HG03108 (cell line): ENCODE measurements around the gene SPATC1L.

Experiments
- ATAC-seq: cut with Tn5 transposase; IDR thresholded peaks from one replicate; pipeline ENCODE4 v1.9.1; 2021; ENCODE audit warnings: moderate library complexity; ENCODE audit not compliant: unreplicated experiment

SPATC1L gene

DNA sequence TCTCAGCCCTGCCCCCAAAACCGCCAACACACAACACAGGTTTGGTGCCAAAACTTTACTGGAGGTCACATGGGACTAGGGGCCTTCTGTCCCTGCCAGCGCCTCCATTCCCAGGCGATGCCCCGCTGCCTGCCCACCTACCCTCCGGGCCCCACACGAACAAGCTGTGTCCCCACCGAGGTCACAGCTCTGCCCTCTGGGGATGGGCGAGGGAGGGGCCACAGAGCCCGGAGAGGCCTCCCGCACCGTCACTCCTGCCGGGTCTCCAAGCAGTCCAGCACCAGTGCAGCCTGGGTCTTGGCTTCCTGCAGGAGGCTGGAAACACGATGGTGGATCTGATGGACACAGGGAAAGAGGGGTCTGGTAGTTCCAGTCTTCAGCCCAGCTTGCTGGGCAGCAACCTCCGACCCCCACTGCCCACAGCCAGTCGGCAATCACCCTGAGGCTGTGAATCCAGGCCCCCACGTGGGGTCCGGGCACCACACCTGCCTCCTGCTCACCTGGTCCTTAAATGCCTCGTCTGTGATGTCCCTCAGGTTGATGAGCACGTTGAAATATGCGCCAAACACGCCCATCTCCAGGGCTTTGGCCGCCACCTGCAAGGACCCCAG, 47.4 kb downstream of the SPATC1L start:
- no peak for ATAC-seq

DNA sequence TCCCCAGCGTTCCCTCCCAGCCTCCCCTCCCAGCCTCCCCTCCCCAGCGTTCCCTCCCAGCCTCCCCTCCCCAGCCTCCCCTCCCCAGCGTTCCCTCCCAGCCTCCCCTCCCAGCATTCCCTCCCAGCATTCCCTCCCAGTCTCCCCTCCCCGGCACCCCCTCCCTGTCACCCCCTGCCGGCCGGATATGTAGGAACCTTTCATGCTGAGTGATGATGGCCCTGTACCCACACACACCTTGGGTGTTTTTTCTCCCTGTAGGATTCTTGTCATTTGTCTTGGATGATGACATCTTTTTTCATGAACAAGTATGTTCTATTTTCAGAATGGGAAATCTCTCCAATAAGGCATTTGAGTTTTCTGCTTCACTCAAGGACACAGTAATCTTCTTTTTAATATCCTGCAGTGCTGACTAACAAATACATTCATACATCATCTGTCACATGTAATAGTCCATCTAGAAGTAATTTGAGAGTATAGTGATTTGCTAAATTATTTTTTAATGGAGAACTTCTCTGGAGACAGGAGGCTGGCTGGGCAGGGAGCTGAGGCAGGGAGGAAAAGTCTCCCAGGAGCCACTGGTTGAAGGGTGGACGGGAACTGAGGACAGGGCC, 48.4 kb downstream of the SPATC1L start:
- ATAC-seq: no peak

DNA sequence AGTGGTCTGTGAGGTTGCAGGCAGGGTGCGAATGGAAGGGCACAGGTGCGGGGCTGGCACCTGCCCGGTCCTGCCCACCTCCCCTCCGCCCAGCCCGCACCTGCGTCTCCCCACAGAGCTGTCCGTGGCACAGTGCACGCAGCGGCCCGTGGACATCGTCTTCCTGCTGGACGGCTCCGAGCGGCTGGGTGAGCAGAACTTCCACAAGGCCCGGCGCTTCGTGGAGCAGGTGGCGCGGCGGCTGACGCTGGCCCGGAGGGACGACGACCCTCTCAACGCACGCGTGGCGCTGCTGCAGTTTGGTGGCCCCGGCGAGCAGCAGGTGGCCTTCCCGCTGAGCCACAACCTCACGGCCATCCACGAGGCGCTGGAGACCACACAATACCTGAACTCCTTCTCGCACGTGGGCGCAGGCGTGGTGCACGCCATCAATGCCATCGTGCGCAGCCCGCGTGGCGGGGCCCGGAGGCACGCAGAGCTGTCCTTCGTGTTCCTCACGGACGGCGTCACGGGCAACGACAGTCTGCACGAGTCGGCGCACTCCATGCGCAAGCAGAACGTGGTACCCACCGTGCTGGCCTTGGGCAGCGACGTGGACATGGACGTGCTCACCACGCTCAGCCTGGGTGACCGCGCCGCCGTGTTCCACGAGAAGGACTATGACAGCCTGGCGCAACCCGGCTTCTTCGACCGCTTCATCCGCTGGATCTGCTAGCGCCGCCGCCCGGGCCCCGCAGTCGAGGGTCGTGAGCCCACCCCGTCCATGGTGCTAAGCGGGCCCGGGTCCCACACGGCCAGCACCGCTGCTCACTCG, 52.2 kb downstream of the SPATC1L start:
- ATAC-seq: no peak

DNA sequence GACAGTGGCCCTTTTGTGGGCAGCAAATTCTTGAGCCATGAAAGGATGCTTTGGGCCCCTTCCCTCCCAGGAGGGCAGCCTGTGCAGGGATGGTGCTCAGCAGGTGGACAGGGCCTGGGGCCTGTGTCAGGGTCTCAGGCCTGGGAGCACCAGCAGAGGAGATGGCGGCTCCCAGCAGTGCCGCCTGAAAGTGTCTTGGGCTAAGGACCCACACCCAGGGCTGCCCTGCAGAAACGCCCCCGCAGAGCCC, 52.7 kb downstream of the SPATC1L start:
- no peak for ATAC-seq

DNA sequence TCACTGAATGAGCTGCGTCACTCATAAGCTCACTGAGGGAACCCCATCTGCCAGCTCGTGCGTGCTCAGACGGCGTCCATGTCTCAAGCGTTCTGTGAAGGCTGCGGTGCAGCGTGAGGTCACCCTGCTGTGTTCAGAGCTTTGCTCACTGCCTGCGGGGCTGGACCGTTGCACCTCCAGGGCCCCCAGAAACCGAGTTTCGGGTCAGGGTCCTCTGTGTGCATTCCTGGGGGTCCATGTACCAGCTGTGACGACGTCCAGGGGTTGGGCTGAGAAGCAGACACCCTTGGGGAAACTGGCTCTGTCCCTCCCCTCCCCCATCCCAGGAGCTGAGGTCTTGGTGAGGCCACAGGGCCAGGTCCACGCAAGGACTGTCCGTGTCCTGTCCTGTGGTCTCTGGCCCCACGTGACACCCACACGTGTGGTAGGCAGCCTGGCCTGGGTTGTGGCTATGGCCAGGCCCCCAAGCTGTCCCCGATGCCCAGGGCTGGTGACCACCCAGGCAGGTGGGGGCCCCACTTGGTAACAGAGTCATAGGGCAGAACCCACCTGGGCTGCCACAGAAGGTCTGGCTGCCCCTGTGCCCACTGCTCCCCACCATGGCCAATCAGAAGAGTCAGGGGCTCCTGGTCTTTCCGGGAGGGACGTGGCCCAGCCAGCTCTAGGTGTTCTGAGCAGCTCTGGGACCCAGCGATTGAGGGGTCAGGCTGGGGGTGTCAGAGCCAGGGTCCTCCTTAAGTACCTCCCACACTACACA, 53.2 kb downstream of the SPATC1L start:
- ATAC-seq: no peak

DNA sequence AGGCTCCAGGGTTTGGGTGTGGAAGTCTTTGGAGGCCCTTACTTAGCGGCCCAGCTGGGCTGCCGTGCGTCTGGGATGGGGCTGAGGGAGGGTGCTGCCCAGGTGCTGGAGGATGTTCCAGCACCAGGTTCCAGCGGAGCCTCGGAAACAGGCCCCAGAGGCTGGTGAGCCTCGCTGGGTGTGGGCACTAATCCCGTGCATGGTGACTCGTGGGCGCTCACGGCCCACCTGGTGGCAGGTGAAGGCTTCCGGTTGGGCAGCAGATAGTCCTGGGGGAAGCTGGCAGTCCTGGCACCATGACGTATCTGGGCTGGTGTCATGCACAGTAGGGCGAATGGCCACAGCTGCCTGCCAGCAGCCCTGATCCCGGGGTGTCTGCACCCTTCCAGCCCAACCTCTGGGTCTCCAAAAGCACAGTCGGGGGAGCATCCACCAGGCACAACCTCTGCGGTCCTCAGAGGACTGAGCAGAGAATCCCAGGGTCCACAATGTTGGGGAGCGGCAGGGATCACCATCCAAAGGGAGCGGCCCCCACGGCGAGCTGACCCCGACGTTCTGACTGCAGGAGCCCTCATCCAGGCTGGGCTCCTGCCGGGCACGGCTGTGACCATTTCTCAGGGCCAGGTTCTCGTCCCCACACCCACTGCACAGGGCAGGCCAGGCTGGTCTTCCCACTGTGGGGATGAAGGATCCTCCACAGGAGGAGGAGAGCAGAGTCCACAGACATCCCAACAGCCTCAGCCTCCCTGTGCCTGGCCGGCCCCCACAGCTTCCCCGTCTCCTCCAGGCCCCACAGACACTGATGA, 54.2 kb downstream of the SPATC1L start:
- no peak for ATAC-seq

DNA sequence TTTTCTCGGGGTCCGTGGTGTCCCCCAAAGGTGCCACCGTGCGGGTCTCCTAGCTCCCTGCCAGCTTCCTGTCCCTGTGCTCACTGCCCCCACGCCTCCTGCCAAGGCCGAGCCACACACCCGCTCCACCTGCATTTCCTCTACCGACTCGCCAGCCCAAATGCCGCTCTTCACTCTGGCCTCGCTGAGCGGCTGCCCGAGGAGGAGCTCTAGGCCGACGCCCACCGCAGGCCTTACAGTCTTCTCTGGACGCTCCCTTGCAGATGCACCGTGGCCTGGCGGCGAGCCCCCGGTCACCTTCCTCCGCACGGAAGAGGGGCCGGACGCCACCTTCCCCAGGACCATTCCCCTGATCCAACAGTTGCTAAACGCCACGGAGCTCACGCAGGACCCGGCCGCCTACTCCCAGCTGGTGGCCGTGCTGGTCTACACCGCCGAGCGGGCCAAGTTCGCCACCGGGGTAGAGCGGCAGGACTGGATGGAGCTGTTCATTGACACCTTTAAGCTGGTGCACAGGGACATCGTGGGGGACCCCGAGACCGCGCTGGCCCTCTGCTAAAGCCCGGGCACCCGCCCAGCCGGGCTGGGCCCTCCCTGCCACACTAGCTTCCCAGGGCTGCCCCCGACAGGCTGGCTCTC, 55.2 kb downstream of the SPATC1L start:
- no peak for ATAC-seq

DNA sequence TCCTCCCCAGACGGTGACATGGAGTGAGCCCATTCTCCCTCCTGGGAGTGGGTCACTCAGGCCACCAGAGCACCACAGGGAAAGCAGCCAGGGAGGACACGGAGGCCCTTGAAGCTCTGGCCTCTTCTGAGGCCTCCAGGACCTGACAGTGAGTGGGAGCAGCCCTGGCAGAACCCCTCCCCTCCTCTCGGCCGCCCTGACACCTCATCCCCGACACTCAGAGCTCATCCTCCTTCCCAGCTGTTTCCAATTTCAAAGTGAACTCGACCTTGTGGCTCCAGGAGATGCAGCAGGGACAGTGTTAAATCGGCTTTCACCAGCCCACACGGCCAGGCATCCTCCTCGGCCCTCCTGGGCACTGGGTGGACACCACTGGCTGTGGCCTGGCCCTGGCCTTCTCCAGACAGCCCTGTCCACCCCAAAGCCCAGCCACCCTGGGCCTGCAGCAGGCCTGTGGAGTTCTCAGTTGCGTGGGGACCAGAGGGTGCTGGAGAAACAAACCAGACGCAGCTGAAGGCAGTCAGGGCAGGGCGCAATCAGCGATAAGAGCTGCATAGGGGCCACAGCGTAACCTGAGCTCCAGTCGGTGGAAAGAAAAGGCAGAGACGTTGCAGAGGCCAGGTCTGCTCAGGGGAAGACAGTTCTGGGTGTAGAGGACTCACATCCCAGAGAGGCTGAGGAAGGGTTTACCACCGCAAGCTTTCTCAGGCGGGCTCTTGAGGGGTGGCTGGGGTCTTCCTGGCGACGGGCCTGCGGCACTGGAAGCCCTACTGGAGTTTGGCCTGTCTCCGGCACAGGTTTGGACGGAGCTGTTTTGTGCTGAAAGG, 55.9 kb downstream of the SPATC1L start:
- no peak for ATAC-seq

DNA sequence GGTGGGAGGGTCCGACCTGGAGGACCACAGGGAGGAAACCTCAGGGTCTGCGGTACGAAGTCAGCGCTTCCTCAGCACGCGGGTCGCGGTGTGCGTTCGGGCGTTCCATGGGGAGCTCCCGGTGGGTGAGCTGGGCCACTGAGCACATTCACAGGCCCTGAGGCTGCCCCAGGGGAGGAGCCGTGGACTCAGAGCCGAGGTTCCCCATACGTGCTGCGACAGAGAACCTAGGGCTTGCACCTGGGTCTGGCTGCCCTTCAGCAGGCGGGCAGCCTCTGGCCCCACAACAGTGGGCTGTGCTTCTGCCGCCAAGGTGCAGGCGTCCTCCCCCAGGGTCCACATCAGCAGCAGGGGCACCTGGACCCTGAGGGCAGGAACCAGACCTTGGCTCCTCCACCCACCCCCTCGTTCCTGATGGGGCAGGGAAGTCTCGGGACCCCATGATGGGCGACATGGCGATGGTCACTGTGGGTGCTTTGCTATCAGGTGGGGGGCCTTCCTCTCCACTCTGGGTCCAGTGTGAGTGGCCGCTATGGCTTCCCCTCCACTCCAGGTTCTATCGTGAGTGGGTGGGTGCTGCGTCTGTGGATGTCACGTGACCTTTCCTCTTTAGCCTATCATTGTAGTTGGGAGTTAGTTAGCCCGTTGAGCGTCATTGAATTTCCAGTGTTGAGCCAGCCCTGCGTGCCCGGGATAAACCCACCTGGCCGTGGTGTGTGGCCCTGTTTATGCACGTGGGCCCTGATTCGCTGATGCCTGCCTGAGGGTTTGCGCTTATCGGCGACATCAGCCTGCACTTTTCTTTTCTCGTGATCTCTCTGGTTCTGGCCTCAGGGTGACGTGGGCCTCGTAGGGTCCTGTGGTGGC, 56.8 kb downstream of the SPATC1L start:
- ATAC-seq: no peak

DNA sequence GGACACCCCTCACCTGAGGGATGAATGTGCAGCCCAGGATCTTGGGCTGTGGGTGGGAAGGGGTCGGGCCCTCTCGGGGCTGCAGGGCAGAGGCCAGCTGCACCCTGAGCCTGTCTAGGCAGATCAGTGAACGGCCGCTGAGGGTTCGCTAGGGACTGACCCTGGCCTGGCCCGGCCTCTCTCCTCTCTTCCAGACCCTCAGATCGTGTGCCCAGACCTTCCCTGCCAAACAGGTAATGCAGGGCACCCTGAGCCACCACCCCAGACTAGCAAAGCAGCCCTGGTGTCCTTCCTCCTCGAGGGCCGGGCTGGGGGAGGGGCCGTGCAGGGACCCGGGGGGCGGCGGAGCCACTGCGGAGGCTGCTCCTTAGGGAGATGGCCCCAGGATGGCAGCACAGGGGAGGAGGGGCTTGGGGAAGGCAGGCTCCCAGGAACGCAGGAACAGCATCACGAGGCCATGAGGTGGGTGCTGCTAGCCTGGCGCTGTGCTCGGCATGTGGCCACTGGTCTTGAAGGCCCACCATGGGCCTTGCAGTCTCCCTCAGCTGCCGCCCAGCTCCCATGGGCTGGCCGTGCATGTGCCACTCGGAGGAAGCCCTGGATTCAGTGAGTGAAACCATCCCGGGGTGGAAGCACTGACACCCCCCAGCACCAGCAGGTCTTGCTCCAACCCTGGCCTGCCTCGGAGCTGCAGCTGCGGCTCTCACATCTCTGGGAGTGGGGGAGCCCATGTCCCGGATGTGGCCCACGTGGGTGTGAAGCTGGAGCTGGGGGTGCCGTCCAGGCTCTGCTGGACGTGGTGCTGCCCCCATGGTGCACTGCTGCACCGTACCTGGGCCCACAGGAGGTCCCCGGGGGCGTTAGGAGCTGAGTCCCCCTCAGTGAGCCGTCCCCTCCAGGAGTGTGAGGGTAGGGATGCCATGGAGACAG, 57.7 kb downstream of the SPATC1L start:
- no peak for ATAC-seq

DNA sequence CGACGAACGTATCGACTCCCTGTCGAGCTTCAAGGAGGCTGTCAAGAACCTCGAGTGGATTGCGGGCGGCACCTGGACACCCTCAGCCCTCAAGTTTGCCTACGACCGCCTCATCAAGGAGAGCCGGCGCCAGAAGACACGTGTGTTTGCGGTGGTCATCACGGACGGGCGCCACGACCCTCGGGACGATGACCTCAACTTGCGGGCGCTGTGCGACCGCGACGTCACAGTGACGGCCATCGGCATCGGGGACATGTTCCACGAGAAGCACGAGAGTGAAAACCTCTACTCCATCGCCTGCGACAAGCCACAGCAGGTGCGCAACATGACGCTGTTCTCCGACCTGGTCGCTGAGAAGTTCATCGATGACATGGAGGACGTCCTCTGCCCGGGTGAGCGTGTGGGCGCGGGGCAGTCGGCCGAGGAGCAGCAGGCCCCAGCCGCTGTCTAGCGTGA, 58.4 kb downstream of the SPATC1L start:
- ATAC-seq: no peak

DNA sequence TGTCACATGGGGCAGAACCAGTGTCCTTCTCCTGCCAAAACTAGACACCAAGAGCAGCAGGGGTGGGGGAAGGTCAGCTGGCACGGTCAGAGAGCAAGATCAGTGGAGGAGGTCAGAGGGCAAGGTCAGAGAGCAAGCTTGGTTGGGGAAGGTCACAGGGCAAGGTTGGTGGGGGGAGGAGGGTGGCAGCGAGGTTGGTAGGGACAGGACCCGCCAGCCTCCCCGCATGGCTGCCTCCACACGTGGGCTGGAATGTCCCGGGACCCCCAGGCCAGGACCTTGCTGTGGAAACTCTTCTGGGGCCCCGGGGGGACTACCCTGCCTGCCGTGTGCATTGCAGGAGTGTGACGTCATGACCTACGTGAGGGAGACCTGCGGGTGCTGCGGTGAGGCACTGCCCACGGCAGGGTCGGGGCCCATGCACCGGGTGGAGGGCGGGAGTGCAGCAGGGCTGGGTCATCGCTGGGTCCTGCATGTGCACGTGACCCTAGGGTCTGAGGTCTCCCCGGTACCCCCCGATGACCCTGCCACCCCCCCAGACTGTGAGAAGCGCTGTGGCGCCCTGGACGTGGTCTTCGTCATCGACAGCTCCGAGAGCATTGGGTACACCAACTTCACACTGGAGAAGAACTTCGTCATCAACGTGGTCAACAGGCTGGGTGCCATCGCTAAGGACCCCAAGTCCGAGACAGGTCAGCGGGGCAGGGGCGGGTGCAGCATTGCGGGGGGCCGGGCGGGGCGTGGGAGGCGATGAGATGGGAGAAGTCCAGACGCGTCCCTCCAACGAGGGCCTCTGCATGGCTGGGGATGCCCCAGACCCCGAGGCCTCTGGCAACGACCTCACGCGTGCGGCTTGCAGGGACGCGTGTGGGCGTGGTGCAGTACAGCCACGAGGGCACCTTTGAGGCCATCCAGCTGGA, 59.1 kb downstream of the SPATC1L start:
- no peak for ATAC-seq

DNA sequence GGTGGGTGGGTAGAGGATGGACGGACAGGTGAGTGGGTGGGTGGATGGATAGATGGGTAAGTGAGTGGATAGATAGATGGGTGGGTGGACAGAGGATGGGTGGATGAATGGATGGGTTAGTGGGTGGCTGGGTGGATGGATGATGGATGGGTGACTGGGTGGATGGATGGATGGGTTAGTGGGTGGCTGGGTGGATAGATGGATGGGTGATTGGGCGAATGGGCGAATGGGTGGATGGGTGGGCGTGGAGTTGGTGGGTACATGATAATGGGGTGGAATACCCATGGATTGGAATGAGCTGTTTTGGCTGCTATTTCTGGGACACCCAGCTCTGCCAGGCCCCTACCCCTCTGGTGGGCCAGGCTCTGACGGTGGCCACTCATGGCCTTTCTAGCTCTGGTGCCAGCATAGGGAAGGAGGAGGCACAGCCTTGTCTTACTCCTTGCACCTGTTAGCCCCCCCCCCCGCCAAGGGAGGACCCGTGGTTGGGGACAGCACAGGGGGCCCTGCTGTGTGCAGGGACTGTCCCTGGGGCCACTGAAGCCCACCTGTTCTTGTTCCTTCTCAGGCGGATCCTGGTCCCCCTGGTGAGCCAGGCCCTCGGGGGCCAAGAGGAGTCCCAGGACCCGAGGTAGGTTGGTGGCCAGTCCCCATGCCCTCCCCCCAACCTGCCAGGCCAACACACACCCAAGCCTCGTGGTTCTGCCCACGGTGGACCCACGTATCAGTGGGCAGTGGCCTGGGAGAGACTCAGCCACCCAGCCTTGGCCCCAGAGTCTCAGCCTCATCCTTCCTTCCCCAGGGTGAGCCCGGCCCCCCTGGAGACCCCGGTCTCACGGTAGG, 60.0 kb downstream of the SPATC1L start:
- no peak for ATAC-seq

DNA sequence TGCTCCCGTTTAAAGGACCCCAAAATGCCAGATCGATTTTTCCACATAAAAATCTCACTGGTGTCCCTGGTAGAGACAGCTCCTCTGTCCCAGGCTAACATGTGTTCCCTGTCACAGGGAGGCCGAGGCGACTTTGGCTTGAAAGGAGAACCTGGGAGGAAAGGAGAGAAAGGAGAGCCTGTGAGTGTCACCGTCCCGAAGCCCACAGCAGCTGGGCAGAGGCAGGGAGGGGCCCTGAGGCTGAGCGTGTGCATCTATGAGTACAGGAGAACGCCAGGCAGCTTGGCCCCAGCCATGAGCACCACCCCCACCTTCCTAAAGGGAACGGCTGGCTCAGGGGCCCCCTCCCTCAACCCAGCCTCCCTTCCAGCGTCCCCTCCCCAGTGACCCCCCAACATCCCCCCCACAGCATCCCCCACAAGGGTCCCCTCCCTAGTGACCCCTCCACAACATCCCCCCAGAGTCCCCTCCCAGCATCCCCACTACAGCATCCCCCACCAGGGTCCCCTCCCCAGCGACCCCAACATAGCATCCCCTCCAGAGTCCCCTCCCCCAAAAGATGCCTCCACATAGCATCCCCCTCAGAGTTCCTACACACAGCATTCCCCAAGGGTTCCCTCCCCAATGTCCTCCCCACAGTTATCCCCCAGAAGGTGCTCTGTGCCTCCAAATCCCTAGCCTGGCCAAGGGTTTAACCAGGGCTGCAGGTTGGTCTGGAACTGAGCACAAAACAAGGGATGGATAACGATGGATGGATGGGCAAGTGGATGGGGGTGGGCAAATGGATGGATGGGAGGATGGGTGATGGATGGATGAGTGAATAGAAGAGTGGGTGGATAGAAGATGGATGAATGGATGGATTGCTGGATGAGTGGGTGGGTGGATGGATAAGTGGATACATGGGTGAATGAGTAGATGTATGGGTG, 61.2 kb downstream of the SPATC1L start:
- ATAC-seq: no peak
